GM15510 (cell line): ENCODE measurements around the gene DYNC1H1.

Experiments
- POLR2A ChIP-seq: IDR thresholded peaks from 3 replicates; pipeline ENCODE4 v1.6.1; 2011; ENCODE audit warnings: borderline replicate concordance; ENCODE audit not compliant: insufficient read length; ENCODE audit errors: extremely low read depth

DYNC1H1 gene

DNA sequence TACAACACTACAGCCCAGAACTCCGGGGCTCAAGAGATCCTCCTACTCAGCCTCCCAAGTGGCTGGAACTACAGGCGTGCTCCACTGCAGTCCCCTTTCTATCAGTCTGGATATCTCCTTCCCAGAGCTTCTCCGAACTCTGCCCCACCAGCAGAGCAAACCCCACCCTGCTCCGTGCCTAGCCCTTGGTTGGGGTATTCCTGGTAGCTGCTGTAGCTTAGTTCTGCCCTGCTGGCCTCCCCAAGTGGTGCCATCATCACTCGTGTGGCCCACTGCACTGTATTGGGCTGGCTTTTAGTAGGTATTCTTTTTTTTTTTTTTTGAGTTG is 113.0 kb downstream of the DYNC1H1 start:
- no peak for TF ChIP-seq POLR2A

DNA sequence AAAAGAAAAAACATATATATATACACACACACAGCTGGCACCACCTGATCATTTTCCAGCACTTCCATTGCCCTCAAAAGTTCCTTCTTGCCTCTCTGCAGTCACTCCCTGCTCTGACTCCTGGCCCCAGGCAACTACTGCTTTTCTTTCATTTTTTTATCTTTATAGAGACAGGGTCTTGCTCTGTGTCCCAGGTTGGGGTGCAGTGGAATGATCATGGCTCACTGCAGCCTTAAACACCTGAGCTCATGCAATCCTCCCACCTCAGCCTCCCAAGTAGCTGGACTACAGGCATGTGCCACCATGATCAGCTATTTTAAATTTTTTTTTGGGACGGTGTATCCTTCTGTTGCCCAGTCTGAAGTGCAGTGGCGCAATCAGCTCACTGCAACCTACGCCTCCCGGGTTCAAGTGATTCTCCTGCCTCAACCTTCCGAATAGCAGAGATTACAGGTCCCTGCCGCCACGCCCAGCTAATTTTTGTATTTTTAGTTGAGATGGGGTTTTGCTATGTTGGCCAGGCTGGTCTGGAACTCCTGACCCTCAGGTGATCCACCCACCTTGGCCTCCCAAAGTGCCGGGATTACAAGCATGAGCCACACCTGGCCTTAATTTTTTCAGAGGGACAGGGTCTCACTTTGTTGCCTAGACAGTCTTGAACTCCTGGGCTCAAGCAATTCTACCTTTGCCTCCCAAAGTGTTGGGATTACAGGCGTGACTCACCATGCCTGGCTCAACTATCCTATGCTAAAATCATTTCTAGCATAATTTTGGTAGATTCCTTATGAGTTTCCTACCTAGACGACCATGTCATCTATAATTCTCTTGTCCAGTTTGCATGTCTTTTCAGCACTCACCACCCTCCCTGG is 114.7 kb downstream of the DYNC1H1 start:
- no peak for TF ChIP-seq POLR2A

DNA sequence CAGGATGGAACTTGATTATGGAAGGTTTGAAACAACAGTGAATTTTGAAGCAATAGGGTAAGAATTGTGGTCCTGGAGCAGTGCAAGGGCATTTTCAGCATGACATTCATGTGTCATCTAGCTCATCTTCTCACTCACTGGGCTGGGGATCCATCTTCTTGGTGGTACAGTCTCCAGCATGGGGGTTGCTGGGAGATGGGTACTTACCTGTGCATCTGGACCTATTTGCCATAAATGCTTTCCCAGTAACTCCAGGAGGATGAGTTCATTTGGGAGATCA is 115.3 kb downstream of the DYNC1H1 start:
- no peak for TF ChIP-seq POLR2A

DNA sequence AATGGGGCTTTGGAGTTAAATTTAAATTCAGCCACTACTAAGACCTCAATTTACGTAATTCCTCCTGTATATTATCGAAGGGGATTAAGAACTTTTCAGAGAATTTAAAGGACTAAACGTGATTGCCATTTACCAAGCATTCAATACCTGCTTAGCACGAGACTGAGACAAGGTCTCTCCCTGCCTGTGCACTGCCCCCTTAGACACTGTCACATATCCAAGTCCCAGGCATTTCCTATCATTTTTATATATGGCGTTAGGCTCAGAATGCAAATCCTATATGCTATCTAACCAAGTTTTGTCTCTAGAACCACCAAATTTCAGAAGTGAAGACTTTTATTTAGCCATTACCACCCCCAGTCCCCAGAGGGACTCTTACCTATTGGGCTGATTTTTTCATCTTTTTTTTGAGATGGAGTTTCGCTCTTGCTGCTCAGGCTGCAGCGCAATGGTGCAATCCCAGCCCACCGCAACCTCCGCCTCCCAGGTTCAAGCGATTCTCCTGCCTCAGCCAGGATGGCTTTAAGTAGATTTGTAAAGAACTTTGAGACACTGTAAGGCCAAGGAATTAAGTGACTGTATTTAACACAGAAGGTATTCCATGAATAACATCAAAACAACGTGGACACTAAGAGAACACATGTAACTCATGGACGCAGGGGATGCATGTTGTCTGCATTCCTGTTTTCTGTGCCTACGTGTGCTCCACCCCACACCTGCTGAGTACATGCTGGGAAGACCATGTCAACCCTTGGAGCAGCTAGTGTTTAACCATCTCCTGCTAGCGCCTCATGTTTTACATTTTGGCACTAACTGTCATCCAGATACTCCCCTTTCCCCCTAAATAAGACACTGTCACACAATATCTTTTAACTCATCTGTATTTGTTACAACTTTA is 116.1 kb downstream of the DYNC1H1 start:
- no peak for TF ChIP-seq POLR2A

DNA sequence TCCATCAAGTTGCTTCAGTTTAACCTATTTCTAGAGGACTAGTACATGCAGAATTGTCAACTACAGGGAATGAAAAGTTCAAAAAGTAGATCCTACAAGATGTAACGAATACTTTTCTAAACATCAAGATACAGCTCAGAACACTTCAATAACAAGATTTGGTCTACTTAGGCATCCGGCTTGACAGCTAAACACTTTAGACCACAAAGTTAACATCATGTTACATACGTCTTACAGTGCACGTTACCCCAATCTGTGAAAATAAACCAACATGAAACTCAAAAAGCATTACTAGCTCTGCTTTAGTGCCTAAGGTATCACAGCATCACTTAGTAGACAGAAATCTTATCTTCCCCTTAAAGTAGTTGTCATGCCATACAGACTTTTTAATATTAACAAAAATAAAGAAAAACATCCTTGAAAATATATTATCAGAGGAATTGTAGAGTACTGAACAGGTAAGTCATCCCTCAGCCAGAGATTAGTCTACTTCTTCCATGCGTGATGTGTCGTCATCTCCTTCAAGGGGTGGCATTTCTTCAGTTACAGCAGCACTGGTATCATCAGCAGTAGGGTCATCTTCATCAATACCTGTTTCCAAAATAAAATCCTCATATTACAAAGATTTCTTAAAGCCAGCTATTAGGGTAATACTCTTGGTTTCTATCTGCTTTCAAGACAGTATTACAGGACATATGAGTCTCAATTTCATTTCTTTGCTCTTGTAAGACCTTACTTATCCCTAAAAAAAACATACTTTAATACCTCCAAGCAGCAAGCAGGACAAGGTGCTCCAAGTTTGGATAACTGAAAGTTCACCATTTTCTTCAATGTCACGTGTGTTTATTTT is 117.1 kb downstream of the DYNC1H1 start:
- TF ChIP-seq POLR2A, result no peak

DNA sequence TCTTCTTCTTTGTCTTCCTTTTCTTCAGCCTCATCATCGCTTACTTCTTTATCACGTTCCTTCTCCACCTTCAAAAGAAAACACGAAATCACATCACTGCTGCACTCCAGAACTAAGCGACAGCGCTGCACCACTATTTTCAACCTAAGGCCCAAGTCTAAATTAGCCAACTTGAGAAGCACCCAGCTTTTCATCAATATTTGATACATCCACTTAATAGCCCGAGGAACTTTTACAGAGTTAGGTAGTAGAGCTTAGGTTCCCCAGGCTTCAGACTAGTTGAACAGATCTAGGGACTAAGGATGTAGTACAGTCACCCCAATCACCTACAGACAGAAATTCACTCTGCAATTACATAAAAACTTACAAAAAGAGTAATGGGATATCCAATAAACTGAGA is 120.6 kb downstream of the DYNC1H1 start:
- TF ChIP-seq POLR2A, result no peak

DNA sequence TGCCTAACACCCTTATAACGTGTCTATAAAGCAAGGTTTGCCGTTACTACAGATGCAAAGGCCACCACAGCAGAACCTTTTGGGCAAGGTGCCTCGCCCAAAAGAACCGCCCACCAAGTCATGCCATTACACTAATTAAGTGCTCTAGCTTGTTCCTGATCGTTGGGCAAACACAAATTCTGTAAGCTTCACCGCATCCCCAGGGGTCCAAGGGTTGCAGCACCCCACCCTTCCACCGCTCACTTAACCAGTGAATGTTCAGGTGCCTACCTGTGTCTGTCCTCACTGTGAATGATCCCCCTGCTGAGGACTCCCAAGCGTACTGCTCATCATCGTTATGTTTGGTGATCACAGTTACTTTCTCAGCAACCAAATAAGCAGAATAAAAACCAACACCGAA is 121.1 kb downstream of the DYNC1H1 start:
- no peak for TF ChIP-seq POLR2A

DNA sequence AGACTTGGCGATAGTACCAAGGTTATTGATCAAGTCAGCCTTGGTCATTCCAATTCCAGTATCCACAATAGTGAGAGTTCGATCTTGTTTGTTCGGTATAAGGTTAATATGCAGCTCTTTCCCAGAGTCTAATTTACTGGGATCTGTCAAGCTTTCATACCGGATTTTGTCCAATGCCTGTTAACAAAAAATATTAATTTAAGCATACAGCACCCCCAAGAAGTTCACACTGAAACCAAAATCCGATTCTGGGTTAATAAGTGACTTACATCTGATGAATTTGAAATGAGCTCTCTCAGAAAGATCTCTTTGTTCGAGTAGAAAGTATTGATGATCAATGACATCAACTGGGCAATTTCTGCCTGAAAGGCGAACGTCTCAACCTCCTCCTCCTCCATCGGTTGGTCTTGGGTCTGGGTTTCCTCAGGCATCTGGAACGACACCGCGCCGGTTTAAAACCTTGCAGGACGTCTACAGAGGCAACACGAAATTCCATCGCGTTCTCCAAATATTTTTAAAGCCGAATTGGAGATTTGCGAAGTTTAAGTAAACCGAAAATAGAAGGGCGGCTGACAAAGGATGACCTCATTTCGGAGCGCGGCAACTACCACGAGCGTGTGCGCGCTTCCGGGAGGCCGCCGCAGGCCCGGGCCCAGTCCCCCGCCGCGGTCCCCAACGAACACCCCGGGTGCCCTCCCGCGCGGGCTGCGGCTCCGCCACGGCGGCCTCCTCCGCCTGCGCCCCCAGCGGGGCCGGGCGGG is 121.8 kb downstream of the DYNC1H1 start:
- TF ChIP-seq POLR2A, result no peak

DNA sequence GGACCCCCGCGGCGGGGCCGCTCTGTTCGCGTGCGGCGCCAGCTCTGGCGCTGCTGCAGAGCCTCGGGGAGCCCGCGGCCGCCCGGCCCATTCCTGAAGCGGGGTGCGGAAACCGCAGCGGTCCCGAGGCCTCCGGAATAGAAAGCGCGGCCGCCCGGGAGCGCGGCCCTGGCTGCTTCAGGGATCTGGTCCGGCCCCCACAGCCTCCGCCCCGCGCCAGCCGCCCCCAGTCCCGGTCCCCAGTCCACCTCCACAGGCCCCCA is 122.3 kb downstream of the DYNC1H1 start:
- TF ChIP-seq POLR2A, result no peak

DNA sequence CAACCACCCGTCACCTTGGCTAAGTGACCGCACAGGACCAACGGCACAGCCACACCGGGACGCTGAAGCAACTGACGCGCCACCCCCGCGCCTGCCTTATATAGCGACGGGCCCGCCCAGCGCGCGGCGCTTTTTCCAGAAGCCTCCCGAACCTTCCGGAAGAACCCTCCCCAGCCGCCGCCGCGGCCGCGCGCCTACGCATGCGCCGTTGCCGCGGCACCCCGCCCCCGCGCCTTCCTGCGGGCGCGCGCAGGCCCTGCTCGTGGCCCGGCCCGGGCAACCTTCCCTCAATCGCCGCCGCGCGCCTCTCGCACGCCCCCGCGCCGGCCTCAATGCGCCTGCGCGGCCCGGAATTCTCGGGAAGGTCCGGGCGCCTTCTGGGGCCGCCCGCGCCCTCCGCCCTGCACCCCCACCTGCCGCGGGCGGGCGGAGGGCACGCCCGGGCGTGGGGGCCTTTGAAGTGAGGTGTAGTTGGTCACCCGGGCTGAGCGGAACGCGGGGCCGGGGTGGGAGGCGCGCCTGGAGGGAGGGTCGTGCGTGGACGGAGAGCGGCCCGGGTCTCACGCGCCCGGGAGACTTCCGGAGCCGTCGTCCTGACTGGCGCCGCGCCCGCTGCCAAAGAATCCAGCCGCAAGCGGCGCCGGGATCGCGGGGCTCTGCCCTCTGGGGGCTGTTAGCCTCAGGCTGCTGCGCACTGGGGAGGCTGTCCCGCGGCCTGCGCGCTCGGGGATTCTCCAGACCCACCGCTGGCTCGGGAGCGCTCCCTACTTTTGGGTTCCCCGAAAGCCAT is 122.8 kb downstream of the DYNC1H1 start, which contains the start of gene HSP90AA1:
Gene HSP90AA1, minus strand, starts transcription at position 73 of the 790 bp plus-strand sequence. CDS start 666 bp downstream, outside the sequence.
- TF ChIP-seq POLR2A, result peak; percentile 99

DNA sequence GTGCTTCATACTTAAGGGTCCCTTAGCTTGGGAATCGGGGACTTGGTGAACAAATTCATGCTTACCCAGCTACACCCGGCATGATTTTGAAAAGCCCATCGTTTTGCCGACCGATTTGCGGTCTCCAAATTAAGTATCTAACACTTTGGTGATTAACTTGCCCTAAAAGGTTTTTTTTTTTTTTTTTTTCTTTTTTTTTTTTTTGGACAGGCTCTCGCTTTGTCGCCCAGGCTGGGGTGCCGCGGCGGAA is 123.3 kb downstream of the DYNC1H1 start:
- TF ChIP-seq POLR2A, result no peak

DNA sequence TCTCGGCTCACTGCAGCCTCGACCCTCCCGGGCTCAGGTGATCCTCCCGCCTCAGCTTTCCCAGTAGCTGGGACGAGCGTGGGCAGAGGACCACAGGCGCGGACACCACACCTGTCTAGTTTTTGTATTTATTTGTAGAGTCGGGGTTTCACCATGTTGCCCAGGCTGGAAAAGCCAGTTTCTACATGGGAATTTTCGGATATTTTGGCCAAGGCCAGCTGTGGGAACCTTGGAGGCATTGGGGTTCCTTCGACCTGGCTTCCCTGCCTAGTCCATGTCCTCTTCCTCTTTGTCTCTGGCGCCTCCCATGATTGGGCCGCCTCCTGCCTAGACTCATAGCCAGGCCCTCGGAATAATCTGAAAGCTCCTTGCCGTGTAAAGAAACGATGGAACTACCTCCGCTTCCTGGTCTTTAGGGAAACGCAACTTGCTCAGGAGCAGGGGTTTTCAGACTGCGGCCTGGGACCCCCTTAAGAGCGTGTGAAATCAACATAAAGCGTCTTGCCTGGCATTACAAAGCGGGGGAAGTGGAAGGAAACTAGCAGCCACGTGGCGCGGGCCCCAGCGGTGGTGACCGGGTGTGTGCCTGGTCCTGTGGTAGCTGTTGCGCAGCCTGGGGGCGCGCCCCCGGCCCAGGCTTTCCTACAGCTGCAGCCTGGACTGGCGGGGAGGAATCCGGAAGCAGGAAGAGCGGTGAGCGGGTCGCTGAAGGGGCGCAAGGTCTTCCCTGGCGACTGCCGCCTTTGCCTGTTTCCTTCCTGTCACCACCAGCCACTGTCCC is 123.8 kb downstream of the DYNC1H1 start:
- peak; percentile 48 for TF ChIP-seq POLR2A

DNA sequence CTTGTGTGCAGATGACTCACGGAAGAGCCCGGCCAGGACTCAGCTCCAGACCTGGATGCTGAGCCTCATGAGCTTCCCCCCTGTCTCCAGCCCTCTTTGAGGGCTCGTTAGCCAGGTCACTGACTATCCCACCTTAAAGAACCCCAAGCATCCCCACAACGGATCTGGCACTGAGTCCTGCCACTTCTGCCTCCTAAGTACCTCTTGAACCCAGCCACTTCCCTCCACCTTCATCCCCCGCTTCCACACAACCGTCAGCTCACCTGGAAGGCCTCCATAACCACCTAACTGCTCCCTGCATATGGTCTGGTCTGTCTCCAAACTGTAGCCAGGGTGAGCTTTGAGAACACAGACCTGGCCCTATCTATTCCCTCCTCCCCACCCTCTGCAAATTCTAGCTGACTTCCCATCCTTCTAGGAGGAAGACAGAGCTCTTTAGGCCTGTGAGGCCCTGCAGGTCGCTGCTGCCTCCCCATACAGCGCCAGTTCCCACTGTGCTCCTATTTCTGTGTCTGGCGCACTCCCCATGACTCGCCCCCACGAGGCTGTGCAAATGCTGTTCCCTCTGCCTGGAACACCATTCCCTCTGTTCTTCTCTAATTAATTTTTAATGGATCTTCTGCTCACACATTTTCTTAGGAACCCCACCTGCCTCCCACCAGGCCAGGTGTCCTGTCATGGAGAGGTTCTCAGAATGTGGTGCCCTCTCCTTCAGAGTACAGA is 125.4 kb downstream of the DYNC1H1 start:
- TF ChIP-seq POLR2A, result no peak
